ENCODE measurements around the gene VPS13D. TPM values are rescaled to one million over a fixed set of nuclear protein-coding genes. Genes with fewer than 3 reads are reported as not detected.

VPS13D gene
- total and polyA plus RNA-seq, 2 of the 4 experiments (the other 2 are of a cell fraction): 9.0 to 16.3 TPM

GRCh38 chr1:12446593-12446992, 216.8 kb downstream of the VPS13D start:
- peaks cover 5 to 20% of the 10 kb centered on the region in 2 experiments; a peak in 2 of 4 replicates for H3K79me1 ChIP-seq (ENCODE audit: low read depth in 1 of 2, low read length in 2 of 2)
- CTCF ChIA-PET: interaction anchor here (0.6 kb wide), 2 partner anchors 169 to 192 kb away, joined by 3 to 10 read pairs; no protein-coding TSS in a partner anchor
- intact Hi-C loops (cut with micrococcal nuclease): no loop called here

More at GRCh38 chr1:12446593-12446992, 216.8 kb downstream of the VPS13D start:
- Histone ChIP-seq H3K4me3 (ENCODE audit: insufficient read depth, low read depth, low read length) (no peak overlapping the region), H2BK15ac (ENCODE audit: low read depth, low read length) (peak overlapping the region; percentile 10; the same call in 1 of the 3 replicates), H3K9ac (ENCODE audit: low read depth, low read length) (no peak overlapping the region), H3K56ac (ENCODE audit: extremely low read depth, insufficient read depth, low read length) (no peak overlapping the region), H3K27me3 (ENCODE audit: control insufficient read depth, insufficient read depth, low read length) (no peaks in the 10 kb centered on the region), H3K27ac (ENCODE audit: insufficient read depth, low read length) (peak overlapping the region; percentile 65; the same call in 1 of the 2 replicates), H3K9me3 (ENCODE audit: control insufficient read depth, insufficient read depth, low read length) (no peaks in the 10 kb centered on the region), H3K23ac (ENCODE audit: low read depth, low read length) (peak overlapping the region; percentile 13; the same call in 1 of the 2 replicates), H3K9me1 (ENCODE audit: insufficient read depth, low read length) (peaks cover 14% of the 10 kb centered on the region), H4K5ac (ENCODE audit: low read depth, low read length) (peak overlapping the region; percentile 84), H3K18ac (ENCODE audit: low read depth, low read length) (peak overlapping the region; percentile 88), H2AK5ac (ENCODE audit: low read depth, low read length) (peak overlapping the region; percentile 1; the same call in 1 of the 2 replicates), H3K4me2 (ENCODE audit: low read depth, low read length) (no peak overlapping the region), H3K14ac (replicated peaks; ENCODE audit: low read depth, low read length) (peak overlapping the region; percentile 53), H2AK9ac (replicated peaks; ENCODE audit: low read depth, low read length, poor library complexity) (no peak overlapping the region), H2AFZ (replicated peaks; ENCODE audit: low read length, poor library complexity) (no peak overlapping the region), H2BK20ac (ENCODE audit: low read depth, low read length) (peak overlapping the region; percentile 89), H2BK120ac (ENCODE audit: low read depth, low read length) (peak overlapping the region; percentile 79), H3K36me3 (ENCODE audit: control insufficient read depth, insufficient read depth, low read length) (peaks cover 2% of the 10 kb centered on the region; the same call in 1 of the 2 replicates), H4K8ac (ENCODE audit: low read depth in 2 of 2, low read length in 2 of 2) (peak overlapping the region; percentile 21 to 26; a peak in 2 of 4 replicates), H3K4ac (ENCODE audit: low read depth, low read length) (peak overlapping the region; percentile 70), H4K91ac (ENCODE audit: insufficient read depth, low read depth, low read length) (peak overlapping the region; percentile 81), H4K20me1 (ENCODE audit: insufficient read depth, low read length) (no peaks in the 10 kb centered on the region), H3K4me1 (ENCODE audit: control insufficient read depth, insufficient read depth, low read length) (peaks cover 22% of the 10 kb centered on the region), H2BK5ac (ENCODE audit: low read depth, low read length, poor library complexity, severe bottlenecking) (peak overlapping the region; percentile 95)
- POLR2A ChIA-PET (ENCODE audit: unreplicated experiment): no interaction called here
- no TSS peak for BruUV-seq (replicated peaks)
- dilution Hi-C loops (cut with HindIII; ENCODE audit: low sequenced_read_pairs, unreplicated experiment) (no loop called here), in situ Hi-C loops (cut with MboI; ENCODE audit: low sequenced_read_pairs) (no loop called here)
- DNase-seq: no peak
- TF ChIP-seq FOS (IDR thresholded peaks at IDR 0.05; ENCODE audit: low read depth, low read length) (no peak), RAD21 (IDR thresholded peaks at IDR 0.05; ENCODE audit: low read length) (no peak), MAFK (IDR thresholded peaks at IDR 0.05; ENCODE audit: low read depth, low read length) (no peak), MAZ (IDR thresholded peaks at IDR 0.05; ENCODE audit: borderline replicate concordance, low read depth, low read length) (no peak), NFE2L2 (IDR thresholded peaks at IDR 0.05; ENCODE audit: low read depth, low read length) (no peak), RCOR1 (IDR thresholded peaks at IDR 0.05; ENCODE audit: insufficient replicate concordance, low read length) (no peak), ELK1 (IDR thresholded peaks at IDR 0.05; ENCODE audit: borderline replicate concordance, low read depth, low read length) (no peak), CEBPB (IDR thresholded peaks at IDR 0.05; ENCODE audit: low read depth, low read length) (no peak), POLR2A (IDR thresholded peaks at IDR 0.05; ENCODE audit: low read depth, low read length) (no peak), BHLHE40 (IDR thresholded peaks at IDR 0.05; ENCODE audit: low read depth, low read length) (no peak), CTCF (conservative IDR thresholded peaks at IDR 0.05; ENCODE audit: low read depth, low read length) (no peak), SMC3 (IDR thresholded peaks at IDR 0.05; ENCODE audit: low read depth, low read length) (no peak), MXI1 (IDR thresholded peaks at IDR 0.05; ENCODE audit: borderline replicate concordance, low read depth, low read length) (no peak), CHD1 (IDR thresholded peaks at IDR 0.05; ENCODE audit: low read depth, low read length) (no peak)
- WGBS, 2 experiments (ENCODE audit: extremely low coverage in 2 of 2, insufficient read length in 1 of 2): no CpG with 5 or more reads among the region's 2 CpGs
- ATAC-seq (ENCODE audit: low read depth): no peak
